ENCODE results near the gene MYBPC2.

GRCh38 chr19:50398675-50399367 lies 33.9 kb upstream of the MYBPC2 start:
- TF ChIP-seq CTCF (conservative IDR thresholded peaks at IDR 0.05; ENCODE audit: low read depth, low read length) (no peak), EZH2 (IDR thresholded peaks at IDR 0.05; ENCODE audit: borderline replicate concordance, low read depth, low read length, poor library complexity, severe bottlenecking) (no peak)

All from A673 (cell line).